Prostate gland (tissue), 2 donors: Measurements from ENCODE around the gene ARHGEF40. TPM values are rescaled to one million over a fixed set of nuclear protein-coding genes. Genes with fewer than 3 reads are reported as not detected.

ENCODE experiments used
- DNase-seq: peaks from one replicate; pipeline ENCODE4 v3.0.0-alpha.2; 2019; ENCODE audit warnings: low spot score
- H3K27ac ChIP-seq, 2 donors: fragments of 200-600 bp; sonication (generic); 2 replicates each; pipeline ENCODE4 v1.5.1; 2017 to 2019
- H3K27me3 ChIP-seq: fragments of 200-600 bp; sonication (generic); replicated peaks from 2 replicates; pipeline ENCODE4 v1.5.1; 2019; ENCODE audit not compliant: insufficient read depth
- H3K36me3 ChIP-seq, 2 donors: fragments of 200-600 bp; sonication (generic); 1 replicate in 1 of 2; 2 replicates in 1 of 2; pipeline versions ENCODE4 v1.5.1 to v1.8.1; 2017 to 2019
- H3K4me1 ChIP-seq: fragments of 200-600 bp; sonication (generic); replicated peaks from 2 replicates; pipeline ENCODE4 v1.5.1; 2019
- H3K4me3 ChIP-seq, 2 donors: fragments of 200-600 bp; sonication (generic); 2 replicates each; pipeline ENCODE4 v1.5.1; 2017 to 2019
- H3K9me3 ChIP-seq: fragments of 200-600 bp; sonication (generic); 2 replicates; pipeline ENCODE4 v1.5.1; 2017
- POLR2A ChIP-seq: fragments of 450-650 bp; IDR thresholded peaks from one replicate; pipeline ENCODE4 v1.6.1; 2016; ENCODE audit warnings: antibody characterized with exemption, mild to moderate bottlenecking
- POLR2AphosphoS5 ChIP-seq: sonication (generic); formaldehyde crosslinking; IDR thresholded peaks from one replicate; pipeline ENCODE4 v1.6.1; 2017; ENCODE audit warnings: antibody characterized with exemption
- WGBS: methylation state at CpG from one replicate; pipeline ENCODE4 v1.1.5; 2018; 5-methylcytosine and 5-hydroxymethylcytosine counted together
- intact Hi-C: fragments of 100-400 bp; cut with DNase I; formaldehyde crosslinking; loops from one replicate; pipeline ENCODE4 v1.14.2; 2022
- total RNA-seq, 2 donors: library from RNA; depleted of rRNA; stranded (reverse); fragments of >200 nt; gene quantifications; one replicate each; pipeline ENCODE4 v1.1.0, GENCODE V29; 2016
- TF ChIP-seq, protein P1 (sequence below), 4 experiments: fragments of 200-600 bp in 2 of 4; fragments of 450-650 bp in 2 of 4; sonication (generic) in 2 of 4; IDR thresholded peaks; 1 replicate in 3 of 4; 2 replicates in 1 of 4; pipeline ENCODE4 v1.5.1; 2016 to 2019; ENCODE audit warnings: antibody characterized with exemption in 4 of 4, mild to moderate bottlenecking in 2 of 4, moderate library complexity in 2 of 4

ARHGEF40 gene
- total RNA-seq, 2 donors from 2014 or later: 12.4 to 37.7 TPM

DNA sequence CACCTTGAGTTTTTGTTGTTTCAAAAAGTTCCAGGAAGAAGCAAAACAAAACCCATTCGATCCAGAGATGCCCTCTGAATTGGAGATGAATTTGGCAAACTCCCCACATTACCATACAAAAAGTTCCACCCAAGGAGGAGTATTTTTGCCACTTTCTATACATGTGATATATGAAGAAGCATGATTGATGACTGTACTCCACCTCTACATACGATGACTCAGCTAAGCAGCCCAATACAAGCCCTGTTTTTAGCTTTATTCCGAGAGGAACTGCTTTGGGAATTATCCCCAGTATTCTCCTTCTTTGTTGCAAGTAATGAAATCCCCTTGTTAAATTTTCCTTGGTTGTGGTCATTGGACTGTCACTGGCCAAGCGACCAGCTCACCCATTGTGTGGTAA, 42.2 kb downstream of the ARHGEF40 start:
- WGBS: 81% methylated on average over 4 of the region's 4 CpGs
- no peak for TF ChIP-seq POLR2A
- TF ChIP-seq POLR2AphosphoS5: no peak
- TF ChIP-seq, protein P1, sequence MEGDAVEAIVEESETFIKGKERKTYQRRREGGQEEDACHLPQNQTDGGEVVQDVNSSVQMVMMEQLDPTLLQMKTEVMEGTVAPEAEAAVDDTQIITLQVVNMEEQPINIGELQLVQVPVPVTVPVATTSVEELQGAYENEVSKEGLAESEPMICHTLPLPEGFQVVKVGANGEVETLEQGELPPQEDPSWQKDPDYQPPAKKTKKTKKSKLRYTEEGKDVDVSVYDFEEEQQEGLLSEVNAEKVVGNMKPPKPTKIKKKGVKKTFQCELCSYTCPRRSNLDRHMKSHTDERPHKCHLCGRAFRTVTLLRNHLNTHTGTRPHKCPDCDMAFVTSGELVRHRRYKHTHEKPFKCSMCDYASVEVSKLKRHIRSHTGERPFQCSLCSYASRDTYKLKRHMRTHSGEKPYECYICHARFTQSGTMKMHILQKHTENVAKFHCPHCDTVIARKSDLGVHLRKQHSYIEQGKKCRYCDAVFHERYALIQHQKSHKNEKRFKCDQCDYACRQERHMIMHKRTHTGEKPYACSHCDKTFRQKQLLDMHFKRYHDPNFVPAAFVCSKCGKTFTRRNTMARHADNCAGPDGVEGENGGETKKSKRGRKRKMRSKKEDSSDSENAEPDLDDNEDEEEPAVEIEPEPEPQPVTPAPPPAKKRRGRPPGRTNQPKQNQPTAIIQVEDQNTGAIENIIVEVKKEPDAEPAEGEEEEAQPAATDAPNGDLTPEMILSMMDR (IDR thresholded peaks at IDR 0.05): no peak
- no peak for DNase-seq
- no peaks in the 10 kb centered on the region for H3K9me3 ChIP-seq
- H3K4me3 ChIP-seq: no peak overlapping the region
- H3K4me1 ChIP-seq: no peaks in the 10 kb centered on the region
- no peak overlapping the region for H3K27ac ChIP-seq
- no peaks in the 10 kb centered on the region for H3K27me3 ChIP-seq
- intact Hi-C loops: no loop called here
- no peaks in the 10 kb centered on the region for H3K36me3 ChIP-seq

DNA sequence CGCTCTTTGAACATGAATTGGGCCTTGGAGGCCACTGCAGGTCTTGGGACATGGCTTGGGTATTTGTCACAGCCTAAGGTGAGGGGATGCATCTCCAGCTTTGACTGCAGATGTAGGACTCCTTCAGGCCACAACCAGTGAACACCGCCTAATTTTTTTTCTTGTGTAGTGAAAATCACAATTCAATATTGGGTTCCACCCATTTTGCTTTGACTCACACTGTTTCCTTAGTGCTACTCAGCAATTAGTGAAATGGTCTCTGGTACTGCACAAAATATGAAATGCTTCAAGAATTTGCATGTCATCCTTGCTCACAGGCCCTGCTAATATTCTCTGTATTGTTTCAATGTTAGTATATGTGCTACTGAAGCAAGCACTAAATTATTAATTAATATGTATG, 43.3 kb downstream of the ARHGEF40 start:
- no peak for DNase-seq
- no peaks in the 10 kb centered on the region for H3K4me1 ChIP-seq
- intact Hi-C loops: no loop called here
- H3K27me3 ChIP-seq: no peaks in the 10 kb centered on the region
- no peak overlapping the region for H3K4me3 ChIP-seq
- 93% methylated on average over 2 of the region's 2 CpGs for WGBS
- no peak for TF ChIP-seq POLR2AphosphoS5
- TF ChIP-seq POLR2A: no peak
- H3K36me3 ChIP-seq: no peaks in the 10 kb centered on the region
- H3K27ac ChIP-seq: no peak overlapping the region
- H3K9me3 ChIP-seq: no peaks in the 10 kb centered on the region

- Histone ChIP-seq H3K27ac (no peak overlapping the region), H3K9me3 (no peaks in the 10 kb centered on the region), H3K36me3 (no peaks in the 10 kb centered on the region), H3K4me1 (no peaks in the 10 kb centered on the region), H3K27me3 (no peaks in the 10 kb centered on the region), H3K4me3 (no peak overlapping the region)
- intact Hi-C loops: no loop called here
- TF ChIP-seq POLR2A (no peak), POLR2AphosphoS5 (no peak)
- TF ChIP-seq, protein P1 (IDR thresholded peaks at IDR 0.05): no peak
- 96% methylated on average over 3 of the region's 3 CpGs for WGBS
- DNase-seq: no peak
These were observed 48.8 kb downstream of the ARHGEF40 start for GRCh38 chr14:21118933-21119332.

DNA sequence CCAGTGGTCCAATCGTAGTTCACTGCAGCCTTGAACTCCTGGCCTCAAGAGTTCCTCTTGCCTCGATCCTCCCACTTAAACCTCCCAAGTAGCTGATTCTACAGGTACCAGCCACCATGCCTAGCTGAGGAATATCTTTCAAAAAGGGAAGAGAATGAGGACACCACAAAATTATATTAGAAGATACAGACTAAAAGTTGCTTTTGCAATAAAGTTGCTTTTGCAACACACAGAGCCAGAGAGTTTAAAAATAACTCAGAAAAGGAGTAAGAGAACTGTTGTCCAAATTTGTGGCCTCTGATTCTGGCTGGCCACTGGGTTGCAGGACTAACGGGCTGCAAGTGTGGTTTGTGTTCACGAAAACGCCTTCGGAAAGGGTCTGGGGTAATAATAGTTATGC, 50.6 kb downstream of the ARHGEF40 start:
- Histone ChIP-seq H3K27me3 (no peaks in the 10 kb centered on the region), H3K36me3 (no peaks in the 10 kb centered on the region), H3K27ac (no peak overlapping the region), H3K4me1 (no peaks in the 10 kb centered on the region), H3K4me3 (no peak overlapping the region), H3K9me3 (no peaks in the 10 kb centered on the region)
- TF ChIP-seq, protein P1 (IDR thresholded peaks at IDR 0.05): no peak
- TF ChIP-seq POLR2AphosphoS5: no peak
- intact Hi-C loops: no loop called here
- DNase-seq: no peak
- WGBS: 77% methylated on average over 6 of the region's 6 CpGs

DNA sequence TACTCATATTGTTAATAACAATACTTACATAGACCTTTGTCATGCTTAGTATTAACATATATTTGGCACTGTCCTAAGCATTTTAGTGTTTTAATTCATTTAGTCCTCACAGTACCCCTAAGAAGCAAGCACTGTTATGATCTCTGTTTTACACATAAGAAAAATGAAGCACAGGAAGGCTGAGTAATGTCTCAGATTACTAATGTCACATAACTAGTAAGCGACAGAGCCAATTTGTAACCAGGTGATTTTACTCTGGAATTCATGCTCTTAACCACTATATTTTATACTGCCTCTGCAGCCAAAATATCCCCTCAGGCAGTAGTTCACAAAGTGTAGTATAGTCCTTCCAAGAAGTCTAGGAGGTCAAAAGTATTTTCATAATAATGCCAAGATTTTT, 51.0 kb downstream of the ARHGEF40 start:
- WGBS: 27% methylated on average over 1 of the region's 1 CpG
- Histone ChIP-seq H3K36me3 (no peaks in the 10 kb centered on the region), H3K9me3 (no peaks in the 10 kb centered on the region), H3K4me1 (no peaks in the 10 kb centered on the region), H3K27ac (no peak overlapping the region), H3K27me3 (no peaks in the 10 kb centered on the region), H3K4me3 (no peak overlapping the region)
- no peak for TF ChIP-seq POLR2AphosphoS5
- TF ChIP-seq, protein P1 (IDR thresholded peaks at IDR 0.05): no peak
- no peak for TF ChIP-seq POLR2A
- DNase-seq: no peak
- intact Hi-C loops: no loop called here
